HAP-1 (cell line): ENCODE results near the gene TMEM196.
A peak's percentile ranks its signal among the peaks of the same experiment; 100 is the strongest.

Experiments
- DNase-seq, 2 experiments: peaks; one replicate each; pipeline ENCODE4 v3.0.0-alpha.2; 2016 to 2020; ENCODE audit warnings: low spot score in 2 of 2
- H3K27me3 ChIP-seq: fragments of 250-450 bp; sonication (Bioruptor Pico); 2 replicates; pipeline ENCODE4 v1.5.1; 2020; ENCODE audit warnings: low read depth, mild to moderate bottlenecking, moderate library complexity
- H3K36me3 ChIP-seq: fragments of 250-450 bp; sonication (Bioruptor Pico); replicated peaks from 2 replicates; pipeline ENCODE4 v1.5.1; 2020; ENCODE audit warnings: mild to moderate bottlenecking
- H3K4me1 ChIP-seq: fragments of 250-450 bp; sonication (Bioruptor Pico); 2 replicates; pipeline ENCODE4 v1.5.1; 2020; ENCODE audit warnings: mild to moderate bottlenecking
- H3K4me3 ChIP-seq: fragments of 250-450 bp; sonication (Bioruptor Pico); 2 replicates; pipeline ENCODE4 v1.5.1; 2020; ENCODE audit warnings: mild to moderate bottlenecking, moderate library complexity
- H3K9me3 ChIP-seq: fragments of 250-450 bp; sonication (Bioruptor Pico); 2 replicates; pipeline ENCODE4 v1.5.1; 2020; ENCODE audit warnings: mild to moderate bottlenecking, moderate library complexity
- in situ Hi-C: fragments of 300-500 bp; cut with MboI; formaldehyde crosslinking; loops from 3 replicates; pipeline ENCODE4 v1.14.3; 2020; ENCODE audit warnings: low sequenced_read_pairs, inconsistent platforms, mixed read lengths

Gene TMEM196

GRCh38 chr7:19749658-19750057 lies 23.8 kb downstream of the TMEM196 start:
- no peaks in the 10 kb centered on the region for H3K9me3 ChIP-seq
- in situ Hi-C loops: loop anchor here (25.0 kb wide), 1 partner anchor 413 kb away; no protein-coding TSS in a partner anchor
- no peaks in the 10 kb centered on the region for H3K36me3 ChIP-seq
- no peaks in the 10 kb centered on the region for H3K4me1 ChIP-seq
- H3K27me3 ChIP-seq: peaks cover 3% of the 10 kb centered on the region
- DNase-seq: no peak
- H3K4me3 ChIP-seq: no peak overlapping the region

DNA sequence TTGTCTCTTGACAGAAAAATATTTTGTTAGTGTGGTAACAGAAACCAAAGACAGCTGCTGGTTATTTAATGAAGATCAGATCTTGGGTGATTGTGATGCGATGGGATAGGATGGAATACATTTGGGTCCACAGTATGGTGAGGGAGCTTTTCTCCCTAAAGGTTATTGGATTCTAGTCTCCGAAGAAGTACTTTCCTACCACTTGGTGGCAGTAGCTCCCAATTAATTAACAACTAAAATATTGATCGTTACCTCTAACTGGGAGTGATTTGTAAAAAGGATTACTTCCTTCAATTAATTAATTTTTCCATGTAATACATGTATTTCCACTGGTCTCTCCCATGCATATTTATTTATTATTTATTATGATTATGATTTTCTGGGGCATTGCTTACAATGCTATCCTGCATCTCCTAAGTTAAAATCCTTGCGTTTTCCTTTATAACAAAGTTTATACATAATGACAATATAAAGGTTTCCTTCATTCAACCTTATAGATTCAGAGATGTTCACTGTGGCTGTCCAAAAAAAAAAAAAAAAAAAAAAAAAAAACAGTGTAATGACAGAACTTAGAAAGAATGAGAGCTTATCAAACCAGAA lies 25.6 kb downstream of the TMEM196 start:
- in situ Hi-C loops: no loop called here
- peak in 1 of 2 experiments; percentile 69 for DNase-seq

DNA sequence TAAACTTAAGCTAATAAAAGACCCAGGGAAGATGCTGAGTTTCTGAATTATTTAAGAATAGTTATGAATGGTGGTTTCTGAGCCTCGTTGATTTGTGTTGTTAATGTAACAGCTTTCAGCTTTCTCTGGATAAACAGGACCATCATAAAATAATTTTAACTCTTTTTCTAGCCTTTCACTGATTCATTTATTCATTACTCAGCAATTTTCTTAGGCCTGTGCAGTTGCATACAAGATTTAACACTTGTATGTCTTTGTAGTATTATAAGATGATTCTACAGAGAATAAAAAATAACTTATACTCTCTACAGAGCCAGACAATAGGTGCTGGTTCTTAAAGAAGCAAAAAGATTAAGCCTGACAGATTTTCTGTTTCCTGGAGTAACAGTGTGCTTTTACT lies 29.3 kb downstream of the TMEM196 start:
- Histone ChIP-seq H3K27me3 (peaks cover 3% of the 10 kb centered on the region), H3K9me3 (no peaks in the 10 kb centered on the region), H3K4me1 (no peaks in the 10 kb centered on the region), H3K36me3 (no peaks in the 10 kb centered on the region), H3K4me3 (no peak overlapping the region)
- in situ Hi-C loops: no loop called here
- DNase-seq: no peak

More for the DNA sequence above, 25.6 kb downstream of the TMEM196 start:
- H3K36me3 ChIP-seq: no peaks in the 10 kb centered on the region
- H3K27me3 ChIP-seq: peaks cover 3% of the 10 kb centered on the region
- H3K9me3 ChIP-seq: no peaks in the 10 kb centered on the region
- no peaks in the 10 kb centered on the region for H3K4me1 ChIP-seq
- H3K4me3 ChIP-seq: no peak overlapping the region

- Histone ChIP-seq H3K36me3 (no peaks in the 10 kb centered on the region), H3K9me3 (no peaks in the 10 kb centered on the region), H3K4me1 (no peaks in the 10 kb centered on the region), H3K4me3 (no peak overlapping the region), H3K27me3 (peaks cover 20% of the 10 kb centered on the region)
- DNase-seq: no peak
- in situ Hi-C loops: no loop called here
Observed at GRCh38 chr7:19728716-19729115, 44.7 kb downstream of the TMEM196 start.

- in situ Hi-C loops: no loop called here
- DNase-seq: no peak
Observed at GRCh38 chr7:19725770-19726169, 47.6 kb downstream of the TMEM196 start.

DNA sequence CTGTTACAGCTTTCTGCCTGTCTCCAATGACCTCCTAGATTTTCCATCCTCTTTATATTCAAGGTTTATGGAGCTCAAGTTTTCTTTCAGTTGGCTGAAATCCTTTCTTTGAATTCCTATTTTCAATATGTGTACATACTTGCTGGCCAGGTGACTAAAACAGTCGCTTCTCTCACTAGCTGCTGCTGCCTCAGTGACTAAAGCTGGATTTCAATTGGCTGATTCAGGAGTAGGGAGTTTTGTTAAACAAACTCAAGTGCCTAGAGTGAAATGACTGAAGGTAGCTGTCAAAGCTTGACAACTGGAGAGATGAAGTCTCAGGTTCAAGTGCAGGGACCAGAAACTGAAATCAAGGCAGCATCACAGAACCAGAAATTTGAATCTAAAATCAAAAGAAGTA lies 57.9 kb downstream of the TMEM196 start:
- Histone ChIP-seq H3K36me3 (no peaks in the 10 kb centered on the region), H3K27me3 (peaks cover 16% of the 10 kb centered on the region; the same call in 1 of the 2 replicates), H3K4me1 (no peaks in the 10 kb centered on the region), H3K9me3 (no peaks in the 10 kb centered on the region), H3K4me3 (no peak overlapping the region)
- in situ Hi-C loops: loop anchor here (25.0 kb wide), 1 partner anchor 872 kb away; no protein-coding TSS in a partner anchor
- no peak for DNase-seq

More at GRCh38 chr7:19725770-19726169, 47.6 kb downstream of the TMEM196 start:
- Histone ChIP-seq H3K9me3 (no peaks in the 10 kb centered on the region), H3K36me3 (no peaks in the 10 kb centered on the region), H3K4me3 (no peak overlapping the region), H3K4me1 (no peaks in the 10 kb centered on the region), H3K27me3 (peaks cover 28% of the 10 kb centered on the region)

DNA sequence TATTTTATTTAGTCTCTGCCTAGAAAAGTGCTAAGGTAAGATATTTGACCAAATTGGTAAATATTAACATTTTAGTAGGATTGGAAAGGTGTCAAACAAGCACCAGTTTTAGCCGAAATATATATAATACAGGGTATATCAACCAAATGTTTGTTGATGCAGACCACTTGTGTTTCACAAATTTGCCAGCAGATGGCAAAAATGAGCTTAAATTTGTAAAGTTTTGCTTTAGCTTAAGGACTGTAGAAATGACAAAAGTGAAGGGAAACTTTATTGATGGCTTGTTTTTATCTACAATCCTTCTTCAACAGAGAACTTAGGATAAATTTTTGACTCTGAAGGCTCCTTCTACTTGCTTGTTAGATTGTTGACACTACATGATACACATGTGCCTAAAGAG lies 59.7 kb downstream of the TMEM196 start:
- Histone ChIP-seq H3K4me1 (peaks cover 3% of the 10 kb centered on the region), H3K4me3 (no peak overlapping the region), H3K27me3 (peaks cover 16% of the 10 kb centered on the region; the same call in 1 of the 2 replicates), H3K9me3 (no peaks in the 10 kb centered on the region), H3K36me3 (no peaks in the 10 kb centered on the region)
- in situ Hi-C loops: loop anchor here (25.0 kb wide), 1 partner anchor 874 kb away; no protein-coding TSS in a partner anchor
- DNase-seq: peak; percentile 26 to 60

- Histone ChIP-seq H3K27me3 (peaks cover 8% of the 10 kb centered on the region; the same call in 1 of the 2 replicates), H3K36me3 (no peaks in the 10 kb centered on the region), H3K9me3 (no peaks in the 10 kb centered on the region), H3K4me1 (peaks cover 18% of the 10 kb centered on the region), H3K4me3 (peak overlapping the region; percentile 92)
- in situ Hi-C loops: loop anchor here (25.0 kb wide), 1 partner anchor 878 kb away; no protein-coding TSS in a partner anchor
- no peak for DNase-seq
Observed at GRCh38 chr7:19709249-19709578, 64.2 kb downstream of the TMEM196 start.

DNA sequence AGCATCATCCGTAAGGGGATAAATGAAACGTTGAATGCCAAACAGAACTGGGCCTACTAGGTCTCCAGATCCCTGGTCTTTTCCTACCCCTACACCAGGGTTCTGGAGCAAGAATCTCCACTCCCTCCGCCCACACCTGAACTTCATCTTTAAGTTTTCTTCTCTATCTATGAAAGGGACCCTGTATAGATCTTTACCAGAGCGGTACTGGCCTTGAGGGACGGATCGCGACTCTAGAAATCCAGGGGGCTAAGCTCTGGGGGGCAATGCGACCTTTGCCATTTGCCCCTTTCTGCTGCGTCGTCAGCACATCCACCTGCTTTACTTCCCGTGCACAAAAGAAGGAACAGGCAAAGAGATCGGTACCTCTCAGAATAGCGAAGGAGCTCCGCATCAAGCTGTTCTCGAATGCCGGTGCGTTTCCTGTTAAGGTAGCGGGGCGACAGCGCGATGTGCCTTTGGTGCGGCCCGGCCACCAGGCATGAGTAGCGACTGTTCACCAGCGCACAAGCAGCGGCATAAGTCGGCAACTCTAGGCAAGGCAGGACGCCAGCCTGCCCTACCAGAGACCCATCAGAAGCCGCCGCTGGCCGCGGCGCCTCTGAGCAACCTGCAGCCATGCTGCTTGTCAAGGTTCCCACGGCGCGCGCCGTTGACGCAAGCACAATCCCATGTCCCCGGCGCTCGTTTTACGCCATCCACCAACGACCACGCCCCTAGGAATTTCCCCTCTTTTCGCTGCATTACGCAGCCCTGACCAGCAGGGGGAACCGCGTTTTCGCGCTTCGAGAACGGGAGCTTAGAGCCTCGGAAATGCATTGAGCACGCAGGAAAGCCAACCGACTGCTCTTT lies 64.8 kb downstream of the TMEM196 start, which contains the start of gene POLR1F:
TSS of gene POLR1F (minus strand) at position 641 of the 852 bp plus-strand sequence. CDS start at position 620, 21 bp downstream.
- no peaks in the 10 kb centered on the region for H3K9me3 ChIP-seq
- peak; percentile 88 to 92 for DNase-seq
- in situ Hi-C loops: loop anchor here (25.0 kb wide), 1 partner anchor 879 kb away; no protein-coding TSS in a partner anchor
- peaks cover 18% of the 10 kb centered on the region for H3K4me1 ChIP-seq
- peaks cover 6% of the 10 kb centered on the region; the same call in 1 of the 2 replicates for H3K27me3 ChIP-seq
- H3K4me3 ChIP-seq: peak within 1 kb of the TSS; percentile 92
- no peaks in the 10 kb centered on the region for H3K36me3 ChIP-seq

DNA sequence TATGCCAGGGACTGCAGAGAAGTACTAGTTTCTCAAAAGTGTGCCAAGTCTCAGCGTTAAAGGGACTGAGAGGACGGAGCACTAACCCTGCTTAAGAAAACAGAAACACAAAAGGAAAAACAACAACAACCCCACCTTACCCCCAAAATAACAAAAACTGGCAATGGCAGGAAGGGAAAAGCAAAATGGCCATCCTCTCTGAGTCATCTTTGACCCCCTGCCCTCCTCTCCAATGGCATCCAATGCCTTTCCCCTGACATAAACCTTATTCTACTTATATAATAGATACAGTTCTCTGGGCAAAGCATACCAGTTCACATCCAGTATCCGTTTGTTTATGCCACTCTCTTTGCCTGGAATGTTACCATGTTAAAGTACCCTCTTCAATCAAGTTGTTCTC lies 66.2 kb downstream of the TMEM196 start:
- Histone ChIP-seq H3K36me3 (no peaks in the 10 kb centered on the region), H3K4me1 (peaks cover 18% of the 10 kb centered on the region), H3K4me3 (peak overlapping the region; percentile 92), H3K27me3 (peaks cover 4% of the 10 kb centered on the region; the same call in 1 of the 2 replicates), H3K9me3 (no peaks in the 10 kb centered on the region)
- DNase-seq: no peak
- in situ Hi-C loops: loop anchor here (25.0 kb wide), 1 partner anchor 880 kb away; no protein-coding TSS in a partner anchor

DNA sequence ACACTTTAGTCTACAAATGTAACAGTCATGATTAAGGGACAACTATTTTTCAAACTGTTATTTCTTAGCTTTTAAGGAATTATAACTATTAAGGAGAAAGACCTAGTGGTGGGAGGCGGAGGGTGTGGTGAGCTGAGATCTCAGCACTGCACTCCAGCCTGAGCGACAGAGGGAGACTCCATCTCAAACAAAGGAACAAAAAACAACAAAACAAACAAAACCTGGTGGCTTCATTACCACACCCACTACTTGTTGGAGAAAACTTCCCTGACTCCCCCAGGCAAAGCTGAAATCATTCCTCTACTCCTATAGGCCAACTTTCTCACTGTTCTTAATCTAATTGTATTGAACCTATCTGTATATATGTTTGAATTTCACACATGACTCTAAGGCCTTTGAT lies 67.8 kb downstream of the TMEM196 start:
- peak; percentile 12 to 32 for DNase-seq
- Histone ChIP-seq H3K4me3 (no peak overlapping the region), H3K9me3 (no peaks in the 10 kb centered on the region), H3K27me3 (no peaks in the 10 kb centered on the region), H3K4me1 (peaks cover 18% of the 10 kb centered on the region), H3K36me3 (no peaks in the 10 kb centered on the region)
- in situ Hi-C loops: loop anchor here (25.0 kb wide), 1 partner anchor 882 kb away; no protein-coding TSS in a partner anchor

- Histone ChIP-seq H3K4me1 (peaks cover 6% of the 10 kb centered on the region), H3K4me3 (no peak overlapping the region), H3K9me3 (no peaks in the 10 kb centered on the region), H3K36me3 (peaks cover 16% of the 10 kb centered on the region), H3K27me3 (no peaks in the 10 kb centered on the region)
- DNase-seq: no peak
- in situ Hi-C loops: loop anchor here (25.0 kb wide), 1 partner anchor 886 kb away; no protein-coding TSS in a partner anchor
Observed at GRCh38 chr7:19701471-19701870, 71.9 kb downstream of the TMEM196 start.

GRCh38 chr7:19700936-19701335 lies 72.5 kb downstream of the TMEM196 start:
- peaks cover 16% of the 10 kb centered on the region for H3K36me3 ChIP-seq
- in situ Hi-C loops: loop anchor here (25.0 kb wide), 1 partner anchor 886 kb away; no protein-coding TSS in a partner anchor

More at GRCh38 chr7:19700936-19701335, 72.5 kb downstream of the TMEM196 start:
- DNase-seq: no peak
- Histone ChIP-seq H3K4me1 (peaks cover 2% of the 10 kb centered on the region), H3K9me3 (no peaks in the 10 kb centered on the region), H3K4me3 (no peak overlapping the region), H3K27me3 (no peaks in the 10 kb centered on the region)
